Lower leg skin (tissue), 3 donors: Measurements from ENCODE around the gene CLCN1.

ENCODE experiments used
- POLR2A ChIP-seq, 2 donors: fragments of 450-650 bp; IDR thresholded peaks; one replicate each; pipeline ENCODE4 v1.6.1; 2016 to 2017; ENCODE audit warnings: antibody characterized with exemption in 2 of 2, mild to moderate bottlenecking in 1 of 2, moderate library complexity in 1 of 2
- TF ChIP-seq, protein P1 (sequence below), 3 donors: fragments of 450-650 bp; IDR thresholded peaks; one replicate each; pipeline ENCODE4 v1.5.1; 2016; ENCODE audit warnings: antibody characterized with exemption in 3 of 3, mild to moderate bottlenecking in 3 of 3, moderate library complexity in 2 of 3

DNA sequence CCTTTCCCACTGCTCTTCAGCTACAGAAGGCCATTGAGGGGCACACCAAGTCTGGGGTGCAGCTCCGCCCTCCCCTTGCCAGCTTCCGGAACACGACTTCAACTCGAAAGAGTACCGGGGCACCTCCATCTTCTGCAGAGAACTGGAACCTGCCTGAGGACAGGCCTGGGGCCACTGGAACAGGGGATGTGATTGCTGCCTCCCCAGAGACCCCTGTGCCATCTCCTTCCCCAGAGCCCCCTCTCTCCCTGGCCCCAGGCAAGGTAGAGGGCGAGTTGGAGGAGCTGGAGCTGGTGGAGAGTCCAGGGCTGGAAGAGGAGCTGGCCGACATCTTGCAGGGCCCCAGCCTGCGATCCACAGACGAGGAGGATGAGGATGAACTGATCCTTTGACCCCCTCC lies 35.7 kb downstream of the CLCN1 start:
- TF ChIP-seq, protein P1, sequence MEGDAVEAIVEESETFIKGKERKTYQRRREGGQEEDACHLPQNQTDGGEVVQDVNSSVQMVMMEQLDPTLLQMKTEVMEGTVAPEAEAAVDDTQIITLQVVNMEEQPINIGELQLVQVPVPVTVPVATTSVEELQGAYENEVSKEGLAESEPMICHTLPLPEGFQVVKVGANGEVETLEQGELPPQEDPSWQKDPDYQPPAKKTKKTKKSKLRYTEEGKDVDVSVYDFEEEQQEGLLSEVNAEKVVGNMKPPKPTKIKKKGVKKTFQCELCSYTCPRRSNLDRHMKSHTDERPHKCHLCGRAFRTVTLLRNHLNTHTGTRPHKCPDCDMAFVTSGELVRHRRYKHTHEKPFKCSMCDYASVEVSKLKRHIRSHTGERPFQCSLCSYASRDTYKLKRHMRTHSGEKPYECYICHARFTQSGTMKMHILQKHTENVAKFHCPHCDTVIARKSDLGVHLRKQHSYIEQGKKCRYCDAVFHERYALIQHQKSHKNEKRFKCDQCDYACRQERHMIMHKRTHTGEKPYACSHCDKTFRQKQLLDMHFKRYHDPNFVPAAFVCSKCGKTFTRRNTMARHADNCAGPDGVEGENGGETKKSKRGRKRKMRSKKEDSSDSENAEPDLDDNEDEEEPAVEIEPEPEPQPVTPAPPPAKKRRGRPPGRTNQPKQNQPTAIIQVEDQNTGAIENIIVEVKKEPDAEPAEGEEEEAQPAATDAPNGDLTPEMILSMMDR (IDR thresholded peaks at IDR 0.05), result no peak
- TF ChIP-seq POLR2A (IDR thresholded peaks at IDR 0.05), result no peak
